Activated CD8-positive, alpha-beta memory T cell treated with anti-CD3 and anti-CD28 coated beads, Interleukin-2, amount 50 U/mL, for 4 hours (primary cell): ENCODE measurements around the gene CYTH2.

Experiments
- DNase-seq: peaks from one replicate; pipeline ENCODE4 v3.0.0-alpha.2; 2020

The CYTH2 gene

GRCh38 chr19:48469289-48469881 lies at the start of gene CYTH2:
Gene CYTH2 (plus strand): TSS chr19:48469369. CDS start chr19:48469508, 139 bp downstream.
- peak; percentile 60 for DNase-seq

- no peak for DNase-seq
Observed at GRCh38 chr19:48421548-48421947, 47.6 kb upstream of the CYTH2 start.

GRCh38 chr19:48424694-48425219 lies 44.4 kb upstream of the CYTH2 start:
- no peak for DNase-seq

GRCh38 chr19:48428670-48429069 lies 40.5 kb upstream of the CYTH2 start:
- no peak for DNase-seq

GRCh38 chr19:48433337-48433736 lies 35.8 kb upstream of the CYTH2 start:
- DNase-seq = no peak

GRCh38 chr19:48436586-48436985 lies 32.6 kb upstream of the CYTH2 start:
- no peak for DNase-seq

GRCh38 chr19:48441360-48442050 lies 27.7 kb upstream of the CYTH2 start:
- no peak for DNase-seq

GRCh38 chr19:48442116-48443035 lies 26.8 kb upstream of the CYTH2 start:
- no peak for DNase-seq

- DNase-seq = no peak
Observed at GRCh38 chr19:48443256-48443655, 25.9 kb upstream of the CYTH2 start.

- no peak for DNase-seq
Observed at GRCh38 chr19:48443731-48444128, 25.4 kb upstream of the CYTH2 start.

- DNase-seq = no peak
Observed at GRCh38 chr19:48444129-48444935, 24.8 kb upstream of the CYTH2 start.

- DNase-seq = no peak
Observed at GRCh38 chr19:48444936-48445200, 24.3 kb upstream of the CYTH2 start.

GRCh38 chr19:48445256-48445605 lies 23.9 kb upstream of the CYTH2 start:
- DNase-seq = no peak

GRCh38 chr19:48445606-48446481 lies 23.3 kb upstream of the CYTH2 start, which contains the start of gene GRWD1:
Gene GRWD1 (plus strand): TSS chr19:48445983. CDS start chr19:48446006, 23 bp downstream.
- peak; percentile 91 for DNase-seq

- DNase-seq = no peak
Observed at GRCh38 chr19:48446579-48446978, 22.6 kb upstream of the CYTH2 start.

- no peak for DNase-seq
Observed at GRCh38 chr19:48448563-48448962, 20.6 kb upstream of the CYTH2 start.

GRCh38 chr19:48450441-48450840 lies 18.7 kb upstream of the CYTH2 start:
- no peak for DNase-seq

GRCh38 chr19:48450863-48451262 lies 18.3 kb upstream of the CYTH2 start:
- DNase-seq = no peak

GRCh38 chr19:48451624-48452023 lies 17.5 kb upstream of the CYTH2 start:
- no peak for DNase-seq

GRCh38 chr19:48452289-48453190 lies 16.6 kb upstream of the CYTH2 start:
- no peak for DNase-seq
